CD4-positive, CD25-positive, alpha-beta regulatory T cell (primary cell): ENCODE measurements around the gene UBN1. TPM values are rescaled to one million over a fixed set of nuclear protein-coding genes. Genes with fewer than 3 reads are reported as not detected.

Experiments used
- ATAC-seq, 2 donors: fragments of 150-1000 bp; cut with Tn5 transposase; one replicate each; pipeline ENCODE4 v1.10.0; 2021; ENCODE audit warnings: low read depth in 2 of 2, moderate number of reproducible peaks in 2 of 2, moderate library complexity in 1 of 2
- DNase-seq, 3 donors: peaks; one replicate each; pipeline versions ENCODE4 v3.0.0 to v3.0.0-alpha.2; 2012 to 2022; ENCODE audit warnings: mixed read lengths in 1 of 3
- H3K27ac ChIP-seq: one replicate; pipeline ENCODE4 v1.7.0; 2013; ENCODE audit warnings: mild to moderate bottlenecking, low read length; ENCODE audit not compliant: insufficient read depth, poor library complexity, severe bottlenecking
- H3K27me3 ChIP-seq: one replicate; pipeline ENCODE4 v1.7.0; 2013; ENCODE audit warnings: low read length; ENCODE audit not compliant: control insufficient read depth, insufficient read depth
- H3K36me3 ChIP-seq: one replicate; pipeline ENCODE4 v1.7.0; 2013; ENCODE audit warnings: mild to moderate bottlenecking, low read length, moderate library complexity; ENCODE audit not compliant: control insufficient read depth, insufficient read depth
- H3K4me1 ChIP-seq: 2 replicates; pipeline ENCODE4 v1.7.0; 2013; ENCODE audit warnings: mild to moderate bottlenecking, low read length; ENCODE audit not compliant: insufficient read depth, control insufficient read depth, poor library complexity, severe bottlenecking
- H3K4me3 ChIP-seq: one replicate; pipeline ENCODE4 v1.7.0; 2013; ENCODE audit warnings: low read depth, mild to moderate bottlenecking, low read length, moderate library complexity
- H3K9me3 ChIP-seq, 2 experiments: 1 replicate in 1 of 2; 2 replicates in 1 of 2; pipeline ENCODE4 v1.7.0; 2013; ENCODE audit warnings: low read length in 2 of 2, mild to moderate bottlenecking in 1 of 2, moderate library complexity in 1 of 2; ENCODE audit not compliant: control insufficient read depth in 2 of 2
- H3K27ac Mint-ChIP-seq, 3 donors: one replicate each; pipeline ENCODE4 v1.8.0; 2020 to 2022; ENCODE audit warnings: mild to moderate bottlenecking in 3 of 3, mixed read lengths in 3 of 3, moderate library complexity in 2 of 3
- H3K27me3 Mint-ChIP-seq: one replicate; pipeline ENCODE4 v1.8.0; 2022; ENCODE audit warnings: mild to moderate bottlenecking, mixed read lengths
- H3K36me3 Mint-ChIP-seq: one replicate; pipeline ENCODE4 v1.8.0; 2020; ENCODE audit warnings: mixed read lengths
- H3K4me1 Mint-ChIP-seq, 4 donors: one replicate each; pipeline ENCODE4 v1.8.0; 2020 to 2022; ENCODE audit warnings: mixed read lengths in 4 of 4, mild to moderate bottlenecking in 1 of 4
- H3K4me3 Mint-ChIP-seq, 4 donors: one replicate each; pipeline ENCODE4 v1.8.0; 2020 to 2022; ENCODE audit warnings: mild to moderate bottlenecking in 4 of 4, mixed read lengths in 4 of 4, moderate library complexity in 3 of 4
- H3K9me3 Mint-ChIP-seq, 7 donors: one replicate each; pipeline ENCODE4 v1.8.0; 2020 to 2022; ENCODE audit warnings: mixed read lengths in 7 of 7, mild to moderate bottlenecking in 3 of 7, moderate library complexity in 2 of 7
- polyA plus RNA-seq, 4 donors: library from polyadenylated mRNA; unstranded; fragments of 300-500 nt; fragmentation: Illumina TruSeq; gene quantifications; one replicate each; pipeline ENCODE4 v1.2.3, GENCODE V29; 2021
- total RNA-seq: library from RNA; stranded (reverse); gene quantifications from one replicate; pipeline ENCODE4 v1.2.3, GENCODE V29; 2022

Gene UBN1
- total and polyA plus RNA-seq, 5 donors from 2014 or later = 10.8 to 65.3 (median 11.4) TPM

- H3K4me3 Mint-ChIP-seq = no peak overlapping the region
- Histone ChIP-seq H3K9me3 (no peaks in the 10 kb centered on the region), H3K27ac (no peak overlapping the region), H3K4me3 (no peak overlapping the region), H3K36me3 (no peaks in the 10 kb centered on the region), H3K4me1 (no peaks in the 10 kb centered on the region), H3K27me3 (no peaks in the 10 kb centered on the region)
- DNase-seq (no peak), ATAC-seq (no peak)
- no peaks in the 10 kb centered on the region for H3K9me3 Mint-ChIP-seq
- H3K36me3 Mint-ChIP-seq = no peaks in the 10 kb centered on the region
- H3K4me1 Mint-ChIP-seq = no peaks in the 10 kb centered on the region
- no peaks in the 10 kb centered on the region for H3K27me3 Mint-ChIP-seq
- no peak overlapping the region for H3K27ac Mint-ChIP-seq
These were observed 66.7 kb downstream of the UBN1 start for GRCh38 chr16:4913774-4914525.

GRCh38 chr16:4914528-4915225, 67.4 kb downstream of the UBN1 start:
- Mint-ChIP-seq H3K4me1 (no peaks in the 10 kb centered on the region), H3K4me3 (no peak overlapping the region), H3K27me3 (no peaks in the 10 kb centered on the region), H3K27ac (no peak overlapping the region), H3K36me3 (no peaks in the 10 kb centered on the region), H3K9me3 (no peaks in the 10 kb centered on the region)
- DNase-seq = no peak
- Histone ChIP-seq H3K4me1 (no peaks in the 10 kb centered on the region), H3K4me3 (no peak overlapping the region), H3K27ac (no peak overlapping the region), H3K9me3 (no peaks in the 10 kb centered on the region), H3K36me3 (no peaks in the 10 kb centered on the region), H3K27me3 (no peaks in the 10 kb centered on the region)
- no peak for ATAC-seq

GRCh38 chr16:4915226-4915761, 68.0 kb downstream of the UBN1 start:
- Histone ChIP-seq H3K36me3 (no peaks in the 10 kb centered on the region), H3K27me3 (no peaks in the 10 kb centered on the region), H3K4me1 (no peaks in the 10 kb centered on the region), H3K27ac (no peak overlapping the region), H3K9me3 (no peaks in the 10 kb centered on the region), H3K4me3 (no peak overlapping the region)
- H3K27me3 Mint-ChIP-seq = no peaks in the 10 kb centered on the region
- DNase-seq (no peak), ATAC-seq (no peak)
- H3K4me1 Mint-ChIP-seq = no peaks in the 10 kb centered on the region
- no peak overlapping the region for H3K27ac Mint-ChIP-seq
- no peaks in the 10 kb centered on the region for H3K9me3 Mint-ChIP-seq
- H3K4me3 Mint-ChIP-seq = no peak overlapping the region
- H3K36me3 Mint-ChIP-seq = no peaks in the 10 kb centered on the region

DNA sequence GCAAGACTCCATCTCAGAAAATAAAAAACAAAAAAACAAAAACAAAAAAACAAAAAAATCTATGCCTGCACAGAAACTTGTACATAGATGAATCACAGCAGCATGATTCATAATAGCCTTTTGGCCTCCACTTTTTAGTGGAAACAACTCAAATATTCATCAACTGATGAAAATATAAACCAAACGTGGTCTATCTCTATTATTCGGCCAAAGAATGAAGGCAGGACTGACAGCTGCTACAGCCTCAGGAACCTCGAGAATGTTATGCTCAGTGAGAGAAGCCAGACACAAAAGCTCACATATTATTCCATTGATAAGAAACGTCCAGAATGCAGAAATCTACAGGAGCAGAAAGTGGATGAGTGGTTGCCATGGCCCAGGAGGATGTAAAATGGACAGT, 69.8 kb downstream of the UBN1 start:
- Mint-ChIP-seq H3K9me3 (no peaks in the 10 kb centered on the region), H3K27ac (no peak overlapping the region), H3K4me3 (no peak overlapping the region), H3K36me3 (no peaks in the 10 kb centered on the region), H3K27me3 (no peaks in the 10 kb centered on the region), H3K4me1 (no peaks in the 10 kb centered on the region)
- ATAC-seq (no peak), DNase-seq (no peak)
- no peaks in the 10 kb centered on the region for H3K27me3 ChIP-seq
- H3K4me3 ChIP-seq = no peak overlapping the region
- H3K4me1 ChIP-seq = no peaks in the 10 kb centered on the region
- no peak overlapping the region for H3K27ac ChIP-seq
- no peaks in the 10 kb centered on the region for H3K9me3 ChIP-seq
- no peaks in the 10 kb centered on the region for H3K36me3 ChIP-seq

GRCh38 chr16:4918781-4919251, 71.5 kb downstream of the UBN1 start:
- no peaks in the 10 kb centered on the region for H3K36me3 ChIP-seq
- no peak overlapping the region for H3K4me3 ChIP-seq
- no peaks in the 10 kb centered on the region for H3K4me1 ChIP-seq
- no peaks in the 10 kb centered on the region for H3K27me3 Mint-ChIP-seq
- no peaks in the 10 kb centered on the region for H3K9me3 ChIP-seq
- H3K4me3 Mint-ChIP-seq = no peak overlapping the region
- H3K9me3 Mint-ChIP-seq = no peaks in the 10 kb centered on the region
- H3K27ac ChIP-seq = no peak overlapping the region
- no peak overlapping the region for H3K27ac Mint-ChIP-seq
- ATAC-seq (no peak), DNase-seq (no peak)
- H3K27me3 ChIP-seq = no peaks in the 10 kb centered on the region
- no peaks in the 10 kb centered on the region for H3K4me1 Mint-ChIP-seq
- H3K36me3 Mint-ChIP-seq = no peaks in the 10 kb centered on the region

- Mint-ChIP-seq H3K9me3 (peaks cover 0 to 4% (median 0%) of the 10 kb centered on the region in 7 donors), H3K4me1 (no peaks in the 10 kb centered on the region), H3K27ac (no peak overlapping the region), H3K4me3 (no peak overlapping the region), H3K36me3 (no peaks in the 10 kb centered on the region), H3K27me3 (peaks cover 8% of the 10 kb centered on the region)
- DNase-seq = no peak
- Histone ChIP-seq H3K9me3 (no peaks in the 10 kb centered on the region), H3K27me3 (no peaks in the 10 kb centered on the region), H3K27ac (no peak overlapping the region), H3K4me3 (no peak overlapping the region), H3K36me3 (no peaks in the 10 kb centered on the region), H3K4me1 (no peaks in the 10 kb centered on the region)
- no peak for ATAC-seq
These were observed 73.5 kb downstream of the UBN1 start for GRCh38 chr16:4920826-4921225.

DNA sequence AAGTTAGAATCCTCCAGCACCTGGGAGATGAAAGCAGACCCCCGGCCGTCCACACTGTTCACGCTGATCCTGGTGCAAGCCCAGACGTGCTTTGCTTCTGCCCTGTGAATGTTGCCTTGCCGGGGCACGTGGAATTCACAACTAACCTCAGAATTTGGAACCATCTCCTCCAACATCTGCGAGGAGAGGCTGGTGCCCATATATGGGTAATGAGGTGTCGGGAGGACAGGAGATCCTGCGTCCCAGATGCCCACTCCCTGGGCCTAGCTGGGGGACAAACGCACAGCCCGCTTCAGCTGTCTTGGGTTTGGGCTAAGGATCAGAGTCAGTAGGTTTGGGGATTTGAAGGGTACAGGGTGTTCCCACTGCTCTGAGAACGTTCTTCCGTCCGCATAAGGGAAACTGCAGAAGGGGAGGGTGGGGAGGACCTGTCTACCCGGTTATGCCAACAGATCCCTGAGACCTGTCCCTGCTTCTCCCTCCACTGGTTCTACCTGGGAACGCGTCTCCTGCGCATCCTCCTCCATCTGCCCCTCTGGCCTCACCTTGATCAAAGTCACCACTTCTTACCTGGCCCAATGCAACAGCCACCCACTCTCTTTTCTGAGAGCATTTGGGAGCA, 75.6 kb downstream of the UBN1 start:
- no peaks in the 10 kb centered on the region for H3K36me3 ChIP-seq
- DNase-seq = no peak
- Mint-ChIP-seq H3K9me3 (peaks cover 0 to 17% (median 6%) of the 10 kb centered on the region in 7 donors), H3K27ac (peak overlapping the region in 1 of 3 donors; percentile 29), H3K4me3 (no peak overlapping the region), H3K27me3 (peaks cover 8% of the 10 kb centered on the region), H3K36me3 (no peaks in the 10 kb centered on the region), H3K4me1 (no peaks in the 10 kb centered on the region)
- ATAC-seq = no peak
- H3K27me3 ChIP-seq = no peaks in the 10 kb centered on the region
- peaks cover 8 to 12% of the 10 kb centered on the region in 2 experiments for H3K9me3 ChIP-seq
- H3K27ac ChIP-seq = no peak overlapping the region
- no peaks in the 10 kb centered on the region for H3K4me1 ChIP-seq
- no peak overlapping the region for H3K4me3 ChIP-seq
